GM12891 (cell line): ENCODE data around the gene EFHC1.

Source experiments
- PAX5 ChIP-seq: IDR thresholded peaks from 2 replicates; pipeline ENCODE4 v1.6.1; 2011; ENCODE audit warnings: low read length, moderate library complexity, mild to moderate bottlenecking; ENCODE audit not compliant: insufficient read depth, severe bottlenecking
- POLR2A ChIP-seq: IDR thresholded peaks from 2 replicates; pipeline ENCODE4 v1.6.1; 2011; ENCODE audit warnings: low read depth, low read length, control low read depth
- POLR2AphosphoS5 ChIP-seq: IDR thresholded peaks from 2 replicates; pipeline ENCODE4 v1.6.1; 2011; ENCODE audit warnings: low read depth, low read length, control low read depth
- POU2F2 ChIP-seq: IDR thresholded peaks from 2 replicates; pipeline ENCODE4 v1.6.1; 2011; ENCODE audit warnings: low read depth, mild to moderate bottlenecking, control low read depth, low read length, moderate library complexity
- SPI1 ChIP-seq: IDR thresholded peaks from 2 replicates; pipeline ENCODE4 v1.6.1; 2011; ENCODE audit warnings: low read depth, low read length, control low read depth
- TAF1 ChIP-seq: IDR thresholded peaks from 2 replicates; pipeline ENCODE4 v1.6.1; 2011; ENCODE audit warnings: low read depth, low read length, control low read depth

GRCh38 chr6:52572536-52572935 lies 152.4 kb downstream of the EFHC1 start:
- TF ChIP-seq SPI1 (no peak), POLR2A (no peak), POLR2AphosphoS5 (no peak), TAF1 (no peak), POU2F2 (no peak), PAX5 (no peak)
